ENCODE measurements around the gene EMP2.

The EMP2 gene

GRCh38 chr16:10587622-10588021, 7.2 kb upstream of the EMP2 start:
- ChIA-PET CTCF (no interaction called here), POLR2A (no interaction called here)
- Histone ChIP-seq H3K36me3 (ENCODE audit: control insufficient read depth in 2 of 2, insufficient read depth in 1 of 2, low read length in 2 of 2) (no peaks in the 10 kb centered on the region), H3K4me3 (ENCODE audit: low read depth, low read length) (no peak overlapping the region), H3K4me1 (ENCODE audit: control insufficient read depth, insufficient read depth, low read length) (no peaks in the 10 kb centered on the region), H3K27ac (ENCODE audit: extremely low read depth, low read depth, low read length) (no peak overlapping the region), H3K9me3 (ENCODE audit: control insufficient read depth, insufficient read depth, low read depth, low read length) (no peaks in the 10 kb centered on the region)
- no peak for TF ChIP-seq ZBTB48 (tag by site-specific recombination; IDR thresholded peaks at IDR 0.05)
- no peak for TF ChIP-seq AEBP2 (tag by site-specific recombination; IDR thresholded peaks at IDR 0.05; ENCODE audit: borderline replicate concordance)
- TF ChIP-seq KLF7 (tag by site-specific recombination; IDR thresholded peaks at IDR 0.05; ENCODE audit: borderline replicate concordance): no peak
- TF ChIP-seq BCL11A (tag by site-specific recombination; IDR thresholded peaks at IDR 0.05; ENCODE audit: low read depth): no peak
- TF ChIP-seq ZNF555 (tag by site-specific recombination; conservative IDR thresholded peaks at IDR 0.05): no peak
- TF ChIP-seq ZNF692 (tag by site-specific recombination; IDR thresholded peaks at IDR 0.05): no peak
- TF ChIP-seq ZNF404 (tag by site-specific recombination; IDR thresholded peaks at IDR 0.05): no peak
- TF ChIP-seq ZBTB17 (tag by site-specific recombination; IDR thresholded peaks at IDR 0.05): no peak

GRCh38 chr16:10584981-10585438, 4.6 kb upstream of the EMP2 start:
- Histone ChIP-seq H3K36me3 (ENCODE audit: control insufficient read depth in 2 of 2, insufficient read depth in 1 of 2, low read length in 2 of 2) (no peaks in the 10 kb centered on the region), H3K4me1 (ENCODE audit: control insufficient read depth, insufficient read depth, low read length) (no peaks in the 10 kb centered on the region), H3K27ac (ENCODE audit: extremely low read depth, low read depth, low read length) (no peak overlapping the region), H3K9me3 (ENCODE audit: control insufficient read depth, insufficient read depth, low read depth, low read length) (no peaks in the 10 kb centered on the region), H3K4me3 (ENCODE audit: low read depth, low read length) (no peak overlapping the region)
- ChIA-PET POLR2A (no interaction called here), CTCF (no interaction called here)
- TF ChIP-seq ZNF624 (tag by site-specific recombination; IDR thresholded peaks at IDR 0.05): no peak
- no peak for TF ChIP-seq ZNF791 (tag by site-specific recombination; IDR thresholded peaks at IDR 0.05)
- TF ChIP-seq, protein P1, sequence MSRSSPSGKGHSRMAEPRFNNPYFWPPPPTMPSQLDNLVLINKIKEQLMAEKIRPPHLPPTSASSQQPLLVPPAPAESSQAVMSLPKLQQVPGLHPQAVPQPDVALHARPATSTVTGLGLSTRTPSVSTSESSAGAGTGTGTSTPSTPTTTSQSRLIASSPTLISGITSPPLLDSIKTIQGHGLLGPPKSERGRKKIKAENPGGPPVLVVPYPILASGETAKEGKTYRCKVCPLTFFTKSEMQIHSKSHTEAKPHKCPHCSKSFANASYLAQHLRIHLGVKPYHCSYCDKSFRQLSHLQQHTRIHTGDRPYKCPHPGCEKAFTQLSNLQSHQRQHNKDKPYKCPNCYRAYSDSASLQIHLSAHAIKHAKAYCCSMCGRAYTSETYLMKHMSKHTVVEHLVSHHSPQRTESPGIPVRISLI (tag by site-specific recombination; IDR thresholded peaks at IDR 0.05): no peak
- no peak for TF ChIP-seq ZBTB1 (tag by site-specific recombination; IDR thresholded peaks at IDR 0.05)
- TF ChIP-seq, protein P2, sequence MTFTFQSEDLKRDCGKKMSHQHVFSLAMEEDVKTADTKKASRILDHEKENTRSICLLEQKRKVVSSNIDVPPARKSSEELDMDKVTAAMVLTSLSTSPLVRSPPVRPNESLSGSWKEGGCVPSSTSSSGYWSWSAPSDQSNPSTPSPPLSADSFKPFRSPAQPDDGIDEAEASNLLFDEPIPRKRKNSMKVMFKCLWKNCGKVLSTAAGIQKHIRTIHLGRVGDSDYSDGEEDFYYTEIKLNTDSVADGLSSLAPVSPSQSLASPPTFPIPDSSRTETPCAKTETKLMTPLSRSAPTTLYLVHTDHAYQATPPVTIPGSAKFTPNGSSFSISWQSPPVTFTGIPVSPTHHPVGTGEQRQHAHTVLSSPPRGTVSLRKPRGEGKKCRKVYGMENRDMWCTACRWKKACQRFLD (tag by site-specific recombination; IDR thresholded peaks at IDR 0.05): no peak
- TF ChIP-seq ZNF449 (tag by site-specific recombination; IDR thresholded peaks at IDR 0.05): no peak
- TF ChIP-seq ZNF677 (tag by site-specific recombination; IDR thresholded peaks at IDR 0.05): no peak
- no peak for TF ChIP-seq ZNF404 (tag by site-specific recombination; IDR thresholded peaks at IDR 0.05)
- no peak for TF ChIP-seq IKZF3 (tag by site-specific recombination; IDR thresholded peaks at IDR 0.05)
- TF ChIP-seq ZNF350 (tag by site-specific recombination; IDR thresholded peaks at IDR 0.05): no peak
- TF ChIP-seq, protein P3, sequence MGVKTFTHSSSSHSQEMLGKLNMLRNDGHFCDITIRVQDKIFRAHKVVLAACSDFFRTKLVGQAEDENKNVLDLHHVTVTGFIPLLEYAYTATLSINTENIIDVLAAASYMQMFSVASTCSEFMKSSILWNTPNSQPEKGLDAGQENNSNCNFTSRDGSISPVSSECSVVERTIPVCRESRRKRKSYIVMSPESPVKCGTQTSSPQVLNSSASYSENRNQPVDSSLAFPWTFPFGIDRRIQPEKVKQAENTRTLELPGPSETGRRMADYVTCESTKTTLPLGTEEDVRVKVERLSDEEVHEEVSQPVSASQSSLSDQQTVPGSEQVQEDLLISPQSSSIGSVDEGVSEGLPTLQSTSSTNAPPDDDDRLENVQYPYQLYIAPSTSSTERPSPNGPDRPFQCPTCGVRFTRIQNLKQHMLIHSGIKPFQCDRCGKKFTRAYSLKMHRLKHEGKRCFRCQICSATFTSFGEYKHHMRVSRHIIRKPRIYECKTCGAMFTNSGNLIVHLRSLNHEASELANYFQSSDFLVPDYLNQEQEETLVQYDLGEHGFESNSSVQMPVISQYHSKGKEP (tag by site-specific recombination; IDR thresholded peaks at IDR 0.05): no peak
- no peak for TF ChIP-seq ZNF341 (tag by site-specific recombination; IDR thresholded peaks at IDR 0.05; ENCODE audit: low read depth)
- TF ChIP-seq, protein P4, sequence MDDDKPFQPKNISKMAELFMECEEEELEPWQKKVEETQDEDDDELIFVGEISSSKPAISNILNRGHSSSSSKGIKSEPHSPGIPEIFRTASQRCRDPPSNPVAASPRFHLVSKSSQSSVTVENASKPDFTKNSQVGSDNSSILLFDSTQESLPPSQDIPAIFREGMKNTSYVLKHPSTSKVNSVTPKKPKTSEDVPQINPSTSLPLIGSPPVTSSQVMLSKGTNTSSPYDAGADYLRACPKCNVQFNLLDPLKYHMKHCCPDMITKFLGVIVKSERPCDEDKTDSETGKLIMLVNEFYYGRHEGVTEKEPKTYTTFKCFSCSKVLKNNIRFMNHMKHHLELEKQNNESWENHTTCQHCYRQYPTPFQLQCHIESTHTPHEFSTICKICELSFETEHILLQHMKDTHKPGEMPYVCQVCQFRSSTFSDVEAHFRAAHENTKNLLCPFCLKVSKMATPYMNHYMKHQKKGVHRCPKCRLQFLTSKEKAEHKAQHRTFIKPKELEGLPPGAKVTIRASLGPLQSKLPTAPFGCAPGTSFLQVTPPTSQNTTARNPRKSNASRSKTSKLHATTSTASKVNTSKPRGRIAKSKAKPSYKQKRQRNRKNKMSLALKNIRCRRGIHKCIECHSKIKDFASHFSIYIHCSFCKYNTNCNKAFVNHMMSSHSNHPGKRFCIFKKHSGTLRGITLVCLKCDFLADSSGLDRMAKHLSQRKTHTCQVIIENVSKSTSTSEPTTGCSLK (tag by site-specific recombination; IDR thresholded peaks at IDR 0.05): no peak
- TF ChIP-seq ZNF596 (tag by site-specific recombination; IDR thresholded peaks at IDR 0.05): no peak
- TF ChIP-seq ZNF701 (tag by site-specific recombination; IDR thresholded peaks at IDR 0.05): no peak
- no peak for TF ChIP-seq ZNF777 (tag by site-specific recombination; IDR thresholded peaks at IDR 0.05; ENCODE audit: borderline replicate concordance)
- TF ChIP-seq ZXDB (tag by site-specific recombination; IDR thresholded peaks at IDR 0.05): no peak
- TF ChIP-seq ZNF48 (tag by site-specific recombination; IDR thresholded peaks at IDR 0.05): no peak
